HepG2 (cell line): Measurements from ENCODE around the gene NUDT2. TPM values are rescaled to one million over a fixed set of nuclear protein-coding genes. Genes with fewer than 3 reads are reported as not detected.
A peak's percentile ranks its signal among the peaks of the same experiment; 100 is the strongest.

Source experiments
- BCLAF1 ChIP-seq: fragments of 450-650 bp; IDR thresholded peaks from 2 replicates; pipeline ENCODE4 v1.6.1; 2017; ENCODE audit warnings: mild to moderate bottlenecking
- DRAP1 ChIP-seq: IDR thresholded peaks from 2 replicates; pipeline ENCODE4 v1.6.1; 2016; ENCODE audit warnings: missing genetic modification reagents, missing compliant biosample characterization
- ELK4 ChIP-seq: sonication (generic); formaldehyde crosslinking; IDR thresholded peaks from 2 replicates; pipeline ENCODE4 v1.9.0; 2021; ENCODE audit warnings: missing genetic modification reagents, borderline replicate concordance
- HINFP ChIP-seq: sonication (generic); formaldehyde crosslinking; IDR thresholded peaks from 2 replicates; pipeline ENCODE4 v1.4.0; 2020; ENCODE audit warnings: low read depth, mild to moderate bottlenecking, missing genetic modification reagents
- PHF21A ChIP-seq: sonication (generic); formaldehyde crosslinking; IDR thresholded peaks from 2 replicates; pipeline ENCODE4 v1.5.0; 2020; ENCODE audit warnings: mild to moderate bottlenecking, missing genetic modification reagents
- REXO4 ChIP-seq: sonication (generic); formaldehyde crosslinking; IDR thresholded peaks from 2 replicates; pipeline ENCODE4 v1.8.0; 2022; ENCODE audit warnings: missing genetic modification reagents, mild to moderate bottlenecking, borderline replicate concordance
- SP140L ChIP-seq: sonication (generic); formaldehyde crosslinking; IDR thresholded peaks from 2 replicates; pipeline ENCODE4 v1.4.0; 2020; ENCODE audit warnings: missing genetic modification reagents, borderline replicate concordance
- THRA ChIP-seq: sonication (generic); formaldehyde crosslinking; IDR thresholded peaks from 2 replicates; pipeline ENCODE4 v1.4.0; 2020; ENCODE audit warnings: missing genetic modification reagents, borderline replicate concordance
- WIZ ChIP-seq: sonication (generic); formaldehyde crosslinking; IDR thresholded peaks from 2 replicates; pipeline ENCODE4 v1.5.1; 2020; ENCODE audit warnings: mild to moderate bottlenecking, missing genetic modification reagents
- ZNF414 ChIP-seq: sonication (generic); formaldehyde crosslinking; IDR thresholded peaks from 2 replicates; pipeline ENCODE4 v1.5.0; 2020; ENCODE audit warnings: missing genetic modification reagents
- ZNF570 ChIP-seq: sonication (generic); formaldehyde crosslinking; IDR thresholded peaks from 2 replicates; pipeline ENCODE4 v1.4.0; 2020; ENCODE audit warnings: mild to moderate bottlenecking, missing genetic modification reagents, borderline replicate concordance
- ZNF572 ChIP-seq: sonication (generic); formaldehyde crosslinking; IDR thresholded peaks from 2 replicates; pipeline ENCODE4 v1.5.1; 2020; ENCODE audit warnings: mild to moderate bottlenecking, missing genetic modification reagents
- ZNF761 ChIP-seq: sonication (generic); formaldehyde crosslinking; conservative IDR thresholded peaks from 2 replicates; pipeline ENCODE4 v1.4.0; 2020; ENCODE audit warnings: mild to moderate bottlenecking, missing genetic modification reagents
- ZNF766 ChIP-seq: sonication (generic); formaldehyde crosslinking; IDR thresholded peaks from 2 replicates; pipeline ENCODE4 v1.5.0; 2020; ENCODE audit warnings: missing genetic modification reagents, borderline replicate concordance
- ZXDC ChIP-seq: sonication (generic); formaldehyde crosslinking; IDR thresholded peaks from 2 replicates; pipeline ENCODE4 v1.5.0; 2020; ENCODE audit warnings: mild to moderate bottlenecking, missing genetic modification reagents
- polyA plus RNA-seq, 8 experiments: library from polyadenylated mRNA; depleted of rRNA in 3 of 8; stranded (reverse) in 7 of 8; unstranded in 1 of 8; fragments of >200 nt; fragmentation: Illumina TruSeq in 4 of 8; extraction: Trizol in 4 of 8; gene quantifications; 2 replicates each; pipeline versions ENCODE4 v1.2.1 to v1.2.3, GENCODE V29; 2011 to 2016; ENCODE audit warnings: low read depth in 4 of 8, missing spikeins in 1 of 8, mixed read lengths in 1 of 8; ENCODE audit not compliant: insufficient read depth in 1 of 8
- total RNA-seq, 5 experiments: library from RNA; depleted of rRNA; stranded (reverse); fragments of >200 nt; fragmentation: Illumina TruSeq; extraction: Trizol; gene quantifications; 2 replicates each; pipeline ENCODE4 v1.2.3, GENCODE V29; 2016; ENCODE audit warnings: low read depth in 1 of 5

The NUDT2 gene
- total and polyA plus RNA-seq, 2 of the 13 experiments (the other 11 are each of a cell fraction or from before 2014, with no cell fraction given), result 19.9 to 24.6 TPM

- TF ChIP-seq ZNF572 (CRISPR knock-in tag), result no peak
- peak; percentile 78 for TF ChIP-seq ZNF414
- TF ChIP-seq HINFP, result peak; percentile 4; the same call in 1 of the 2 replicates
- TF ChIP-seq ZNF766 (CRISPR knock-in tag), result no peak
- no peak for TF ChIP-seq ELK4 (CRISPR knock-in tag)
- no peak for TF ChIP-seq BCLAF1
- TF ChIP-seq THRA (CRISPR knock-in tag), result peak; percentile 59; the same call in 1 of the 2 replicates
- no peak for TF ChIP-seq ZNF570 (CRISPR knock-in tag)
- TF ChIP-seq SP140L (CRISPR knock-in tag), result no peak
- TF ChIP-seq REXO4 (CRISPR knock-in tag), result no peak
- no peak for TF ChIP-seq WIZ (CRISPR knock-in tag)
- peak; percentile 92 for TF ChIP-seq DRAP1 (CRISPR knock-in tag)
- no peak; the same call in 1 of the 2 replicates for TF ChIP-seq ZXDC (CRISPR knock-in tag)
- TF ChIP-seq PHF21A, result peak; percentile 90
- peak; percentile 42; the same call in 1 of the 2 replicates for TF ChIP-seq ZNF761 (CRISPR knock-in tag)
These were observed 47.4 kb downstream of the NUDT2 start, which contains the start of gene MYORG (continued) for GRCh38 chr9:34376596-34377403.
